Measurements from ENCODE around the gene KRTAP3-3. TPM values are rescaled to one million over a fixed set of nuclear protein-coding genes. Genes with fewer than 3 reads are reported as not detected.

The KRTAP3-3 gene
- total RNA-seq, 1 experiment from 2014 or later = not detected

DNA sequence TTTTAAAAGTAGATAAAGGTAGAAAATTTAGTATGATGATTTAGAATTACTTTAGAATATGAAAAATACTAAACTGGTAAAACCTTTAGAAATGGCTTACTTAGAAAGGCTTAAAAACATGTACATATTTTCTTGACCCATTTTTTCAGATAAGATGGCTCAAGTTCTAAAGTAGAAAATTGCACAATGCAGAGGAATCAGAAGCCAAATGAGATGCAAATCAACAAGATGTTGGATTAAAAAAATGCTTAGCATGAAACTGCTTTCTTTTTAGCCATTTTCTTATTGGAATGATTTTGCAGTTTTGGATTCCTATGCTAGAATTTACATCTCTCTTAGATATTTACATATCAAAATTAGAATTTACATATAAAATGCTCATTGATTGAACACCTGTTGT is 16.5 kb upstream of the KRTAP3-3 start:
- BruUV-seq (replicated peaks) = no TSS peak
- intact Hi-C loops (cut with micrococcal nuclease; ENCODE audit: unreplicated experiment) = no loop called here
- no peak for DNase-seq (ENCODE audit: low spot score)
- H3K4me1 ChIP-seq (ENCODE audit: insufficient read depth, low read length, poor library complexity, severe bottlenecking) = no peaks in the 10 kb centered on the region
- CTCF ChIA-PET = no interaction called here
- H3K27ac ChIP-seq (ENCODE audit: low read depth, low read length, poor library complexity, severe bottlenecking) = no peak overlapping the region
- H3K36me3 ChIP-seq (ENCODE audit: insufficient read depth, low read length, poor library complexity, severe bottlenecking) = no peaks in the 10 kb centered on the region
- POLR2A ChIA-PET (ENCODE audit: low non-redundant PET) = no interaction called here
- no peaks in the 10 kb centered on the region for H3K9me3 ChIP-seq (ENCODE audit: low read depth, low read length, poor library complexity, severe bottlenecking)
- H3K27me3 ChIP-seq (replicated peaks; ENCODE audit: insufficient read depth, low read depth, low read length, poor library complexity) = no peaks in the 10 kb centered on the region
- TF ChIP-seq EZH2 (IDR thresholded peaks at IDR 0.05; ENCODE audit: borderline replicate concordance, low read depth, low read length, poor library complexity, severe bottlenecking) = no peak
- TF ChIP-seq, protein P1, sequence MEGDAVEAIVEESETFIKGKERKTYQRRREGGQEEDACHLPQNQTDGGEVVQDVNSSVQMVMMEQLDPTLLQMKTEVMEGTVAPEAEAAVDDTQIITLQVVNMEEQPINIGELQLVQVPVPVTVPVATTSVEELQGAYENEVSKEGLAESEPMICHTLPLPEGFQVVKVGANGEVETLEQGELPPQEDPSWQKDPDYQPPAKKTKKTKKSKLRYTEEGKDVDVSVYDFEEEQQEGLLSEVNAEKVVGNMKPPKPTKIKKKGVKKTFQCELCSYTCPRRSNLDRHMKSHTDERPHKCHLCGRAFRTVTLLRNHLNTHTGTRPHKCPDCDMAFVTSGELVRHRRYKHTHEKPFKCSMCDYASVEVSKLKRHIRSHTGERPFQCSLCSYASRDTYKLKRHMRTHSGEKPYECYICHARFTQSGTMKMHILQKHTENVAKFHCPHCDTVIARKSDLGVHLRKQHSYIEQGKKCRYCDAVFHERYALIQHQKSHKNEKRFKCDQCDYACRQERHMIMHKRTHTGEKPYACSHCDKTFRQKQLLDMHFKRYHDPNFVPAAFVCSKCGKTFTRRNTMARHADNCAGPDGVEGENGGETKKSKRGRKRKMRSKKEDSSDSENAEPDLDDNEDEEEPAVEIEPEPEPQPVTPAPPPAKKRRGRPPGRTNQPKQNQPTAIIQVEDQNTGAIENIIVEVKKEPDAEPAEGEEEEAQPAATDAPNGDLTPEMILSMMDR (conservative IDR thresholded peaks at IDR 0.05; ENCODE audit: low read depth, low read length) = no peak
- no peak overlapping the region for H3K4me3 ChIP-seq (ENCODE audit: low read depth, low read length, poor library complexity, severe bottlenecking)

- Histone ChIP-seq H3K9me3 (ENCODE audit: low read depth, low read length, poor library complexity, severe bottlenecking) (no peaks in the 10 kb centered on the region), H3K27me3 (replicated peaks; ENCODE audit: insufficient read depth, low read depth, low read length, poor library complexity) (no peaks in the 10 kb centered on the region), H3K4me1 (ENCODE audit: insufficient read depth, low read length, poor library complexity, severe bottlenecking) (no peaks in the 10 kb centered on the region), H3K27ac (ENCODE audit: low read depth, low read length, poor library complexity, severe bottlenecking) (no peak overlapping the region), H3K36me3 (ENCODE audit: insufficient read depth, low read length, poor library complexity, severe bottlenecking) (no peaks in the 10 kb centered on the region), H3K4me3 (ENCODE audit: low read depth, low read length, poor library complexity, severe bottlenecking) (no peak overlapping the region)
- ChIA-PET POLR2A (ENCODE audit: low non-redundant PET) (no interaction called here), CTCF (no interaction called here)
- BruUV-seq (replicated peaks) = no TSS peak
- TF ChIP-seq, protein P1 (conservative IDR thresholded peaks at IDR 0.05; ENCODE audit: low read depth, low read length) = no peak
- intact Hi-C loops (cut with micrococcal nuclease; ENCODE audit: unreplicated experiment) = no loop called here
- no peak for DNase-seq (ENCODE audit: low spot score)
Measured at GRCh38 chr17:41009936-41010335, 16.0 kb upstream of the KRTAP3-3 start.

DNA sequence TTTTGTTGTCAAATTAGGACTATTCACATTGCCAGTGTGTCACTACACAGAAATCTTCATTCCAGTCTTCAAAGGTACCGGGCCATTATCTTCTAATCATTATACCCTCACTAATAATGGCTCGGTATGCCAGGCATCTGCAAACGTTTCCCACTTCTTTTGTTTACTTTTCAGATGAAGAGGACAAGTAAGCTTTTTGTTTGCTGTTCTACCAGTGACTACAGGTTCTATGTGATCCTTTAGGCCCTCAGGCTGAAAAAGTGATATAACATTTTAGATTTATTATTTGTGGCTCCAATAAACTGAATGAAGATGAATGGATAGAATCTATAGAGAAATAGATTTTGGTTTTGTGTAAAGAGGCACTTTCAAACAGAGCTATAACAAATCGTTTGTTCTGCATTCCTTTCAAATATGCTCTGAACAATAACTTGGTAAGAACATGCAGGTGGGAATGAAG is 15.4 kb upstream of the KRTAP3-3 start:
- Histone ChIP-seq H3K27ac (ENCODE audit: low read depth, low read length, poor library complexity, severe bottlenecking) (no peak overlapping the region), H3K4me3 (ENCODE audit: low read depth, low read length, poor library complexity, severe bottlenecking) (no peak overlapping the region), H3K27me3 (replicated peaks; ENCODE audit: insufficient read depth, low read depth, low read length, poor library complexity) (no peaks in the 10 kb centered on the region), H3K9me3 (ENCODE audit: low read depth, low read length, poor library complexity, severe bottlenecking) (no peaks in the 10 kb centered on the region), H3K36me3 (ENCODE audit: insufficient read depth, low read length, poor library complexity, severe bottlenecking) (no peaks in the 10 kb centered on the region), H3K4me1 (ENCODE audit: insufficient read depth, low read length, poor library complexity, severe bottlenecking) (no peaks in the 10 kb centered on the region)
- ChIA-PET CTCF (no interaction called here), POLR2A (ENCODE audit: low non-redundant PET) (no interaction called here)
- TF ChIP-seq EZH2 (IDR thresholded peaks at IDR 0.05; ENCODE audit: borderline replicate concordance, low read depth, low read length, poor library complexity, severe bottlenecking) = no peak
- TF ChIP-seq, protein P1 (conservative IDR thresholded peaks at IDR 0.05; ENCODE audit: low read depth, low read length) = no peak
- BruUV-seq (replicated peaks) = no TSS peak
- intact Hi-C loops (cut with micrococcal nuclease; ENCODE audit: unreplicated experiment) = no loop called here
- no peak for DNase-seq (ENCODE audit: low spot score)
